GM19023 (cell line): Measurements from ENCODE around the gene PBX2.
"Not testable (repeated sequence)": the region's sequence is repeated elsewhere in the genome, so short reads cannot be mapped to it uniquely, and the experiment has no call there.

ENCODE experiments used
- ATAC-seq: cut with Tn5 transposase; IDR thresholded peaks from one replicate; pipeline ENCODE4 v1.9.1; 2021; ENCODE audit warnings: mild to moderate bottlenecking, moderate library complexity; ENCODE audit not compliant: unreplicated experiment

The PBX2 gene

GRCh38 chr6:32151863-32152768 is 37.9 kb downstream of the PBX2 start, which contains the start of gene PRRT1:
Gene PRRT1 (minus strand): TSS chr6:32151939. CDS start chr6:32151827, 112 bp downstream.
- no peak for ATAC-seq

GRCh38 chr6:32151181-32151862 is 38.7 kb downstream of the PBX2 start:
- ATAC-seq, result no peak

GRCh38 chr6:32149932-32150870 is 39.8 kb downstream of the PBX2 start:
- no peak for ATAC-seq

GRCh38 chr6:32149092-32149755 is 40.8 kb downstream of the PBX2 start:
- no peak for ATAC-seq

- no peak for ATAC-seq
Observed at GRCh38 chr6:32148289-32149091, 41.5 kb downstream of the PBX2 start.

GRCh38 chr6:32147401-32148132 is 42.4 kb downstream of the PBX2 start:
- ATAC-seq, result no peak

- no peak for ATAC-seq
Observed at GRCh38 chr6:32146687-32147086, 43.3 kb downstream of the PBX2 start.

GRCh38 chr6:32146287-32146686 is 43.7 kb downstream of the PBX2 start:
- ATAC-seq, result no peak

GRCh38 chr6:32144238-32144637 is 45.8 kb downstream of the PBX2 start:
- not testable (repeated sequence) for ATAC-seq

GRCh38 chr6:32140420-32141046 is 49.5 kb downstream of the PBX2 start:
- no peak for ATAC-seq

- no peak for ATAC-seq
Observed at GRCh38 chr6:32139590-32139989, 50.4 kb downstream of the PBX2 start.

- ATAC-seq, result no peak
Observed at GRCh38 chr6:32137454-32137853, 52.5 kb downstream of the PBX2 start.
